Keratinocyte (primary cell): ENCODE results near the gene OGT. TPM values are rescaled to one million over a fixed set of nuclear protein-coding genes. Genes with fewer than 3 reads are reported as not detected.

Experiments
- DNase-seq: peaks from one replicate; pipeline ENCODE4 v3.0.0-alpha.2; 2011; ENCODE audit warnings: low read depth, missing footprints, low spot score
- FAIRE-seq: peaks from 2 replicates; lab custom pipeline; 2011; peaks lifted over from hg19 to GRCh38; lab: Jason Lieb, UNC
- H2AFZ ChIP-seq: 2 replicates; pipeline ENCODE4 v1.6.0; 2012; ENCODE audit warnings: low read length, control low read depth, inconsistent platforms; ENCODE audit not compliant: control insufficient read depth
- H3K27ac ChIP-seq: 2 replicates; pipeline ENCODE4 v1.5.1; 2011; ENCODE audit warnings: low read length; ENCODE audit not compliant: control insufficient read depth, insufficient read depth
- H3K27me3 ChIP-seq: 3 replicates; pipeline ENCODE4 v1.6.0; 2011; ENCODE audit warnings: low read length; ENCODE audit not compliant: control insufficient read depth, insufficient read depth; ENCODE audit errors: extremely low read depth
- H3K36me3 ChIP-seq, 2 experiments: 2 replicates in 1 of 2; 3 replicates in 1 of 2; pipeline ENCODE4 v1.5.1; 2011; ENCODE audit warnings: low read length in 2 of 2, mild to moderate bottlenecking in 1 of 2; ENCODE audit not compliant: control insufficient read depth in 2 of 2, insufficient read depth in 2 of 2; ENCODE audit errors: extremely low read depth in 1 of 2
- H3K4me1 ChIP-seq: 3 replicates; pipeline ENCODE4 v1.5.1; 2011; ENCODE audit warnings: low read length; ENCODE audit not compliant: control insufficient read depth, insufficient read depth; ENCODE audit errors: extremely low read depth
- H3K4me2 ChIP-seq: 3 replicates; pipeline ENCODE4 v1.6.0; 2011; ENCODE audit warnings: low read depth, low read length; ENCODE audit not compliant: control insufficient read depth, insufficient read depth; ENCODE audit errors: extremely low read depth
- H3K4me3 ChIP-seq, 3 experiments: fragments of 200-600 bp in 1 of 3; sonication (generic) in 1 of 3; 2 replicates in 2 of 3; 3 replicates in 1 of 3; pipeline ENCODE4 v1.5.1; 2011 to 2016; ENCODE audit warnings: low read length in 3 of 3, mild to moderate bottlenecking in 3 of 3, control low read depth in 2 of 3, inconsistent platforms in 1 of 3, low read depth in 1 of 3, mixed read lengths in 1 of 3, mixed run types in 1 of 3, moderate library complexity in 1 of 3; ENCODE audit not compliant: control insufficient read depth in 2 of 3, insufficient read depth in 2 of 3; ENCODE audit errors: extremely low read depth in 1 of 3
- H3K79me2 ChIP-seq: 2 replicates; pipeline ENCODE4 v1.6.0; 2012; ENCODE audit warnings: low read length; ENCODE audit not compliant: control insufficient read depth, insufficient read depth
- H3K9ac ChIP-seq: 3 replicates; pipeline ENCODE4 v1.6.0; 2011; ENCODE audit warnings: low read length; ENCODE audit not compliant: control insufficient read depth, insufficient read depth; ENCODE audit errors: extremely low read depth
- H3K9me1 ChIP-seq: 3 replicates; pipeline ENCODE4 v1.6.0; 2011; ENCODE audit warnings: low read length; ENCODE audit not compliant: control insufficient read depth, insufficient read depth; ENCODE audit errors: extremely low read depth
- H3K9me3 ChIP-seq: 2 replicates; pipeline ENCODE4 v1.5.1; 2012; ENCODE audit warnings: low read depth, low read length; ENCODE audit not compliant: control insufficient read depth
- H4K20me1 ChIP-seq: 3 replicates; pipeline ENCODE4 v1.6.0; 2011; ENCODE audit warnings: low read length; ENCODE audit not compliant: control insufficient read depth, insufficient read depth; ENCODE audit errors: extremely low read depth
- EZH2 ChIP-seq: IDR thresholded peaks from one replicate; pipeline ENCODE4 v1.6.1; 2012; ENCODE audit warnings: inconsistent platforms, mild to moderate bottlenecking, low read length, moderate library complexity
- dilution Hi-C: fragments of 300-500 bp; cut with MboI; formaldehyde crosslinking; loops from one replicate; pipeline ENCODE4 v1.7.0; 2020; ENCODE audit warnings: low sequenced_read_pairs; ENCODE audit not compliant: extremely low pct_ligation_motif_present
- polyA plus RNA-seq, 5 experiments: library from polyadenylated mRNA; depleted of rRNA in 3 of 5; stranded (reverse) in 3 of 5; stranded (forward) in 1 of 5; unstranded in 1 of 5; fragments of >200 nt; gene quantifications; 1 replicate in 1 of 5; 2 replicates in 3 of 5; 3 replicates in 1 of 5; pipeline versions ENCODE4 v1.2.1 to v1.2.3, GENCODE V29; 2011 to 2012; ENCODE audit warnings: missing spikeins in 2 of 5, low read depth in 1 of 5, low replicate concordance in 1 of 5
- TF ChIP-seq, protein P1 (sequence below), 3 experiments: IDR thresholded peaks in 1 of 3; conservative IDR thresholded peaks in 1 of 3; optimal IDR thresholded peaks in 1 of 3; 2 replicates in 2 of 3; 3 replicates in 1 of 3; pipeline versions ENCODE3 to v1.5.1; 2011; ENCODE audit warnings: low read length in 3 of 3, mild to moderate bottlenecking in 3 of 3, moderate library complexity in 2 of 3, control low read depth in 1 of 3, inconsistent platforms in 1 of 3; ENCODE audit not compliant: insufficient read depth in 2 of 3; ENCODE audit errors: extremely low read depth in 1 of 3

The OGT gene
- polyA plus RNA-seq, 1 donor (not counting 4 experiments of a cell fraction or from before 2014, with no cell fraction given) = 136 TPM

GRCh38 chrX:71489540-71489939 is 43.4 kb upstream of the OGT start:
- Histone ChIP-seq H3K4me1 (no peaks in the 10 kb centered on the region), H3K36me3 (no peaks in the 10 kb centered on the region), H2AFZ (no peak overlapping the region), H3K79me2 (no peaks in the 10 kb centered on the region), H3K27me3 (no peaks in the 10 kb centered on the region), H3K4me3 (no peak overlapping the region), H3K9me3 (peaks cover 2% of the 10 kb centered on the region), H3K9me1 (no peaks in the 10 kb centered on the region), H4K20me1 (no peaks in the 10 kb centered on the region), H3K27ac (no peak overlapping the region), H3K9ac (no peak overlapping the region), H3K4me2 (no peak overlapping the region)
- FAIRE-seq (no peak), DNase-seq (no peak)
- dilution Hi-C loops = no loop called here
- TF ChIP-seq, protein P1, sequence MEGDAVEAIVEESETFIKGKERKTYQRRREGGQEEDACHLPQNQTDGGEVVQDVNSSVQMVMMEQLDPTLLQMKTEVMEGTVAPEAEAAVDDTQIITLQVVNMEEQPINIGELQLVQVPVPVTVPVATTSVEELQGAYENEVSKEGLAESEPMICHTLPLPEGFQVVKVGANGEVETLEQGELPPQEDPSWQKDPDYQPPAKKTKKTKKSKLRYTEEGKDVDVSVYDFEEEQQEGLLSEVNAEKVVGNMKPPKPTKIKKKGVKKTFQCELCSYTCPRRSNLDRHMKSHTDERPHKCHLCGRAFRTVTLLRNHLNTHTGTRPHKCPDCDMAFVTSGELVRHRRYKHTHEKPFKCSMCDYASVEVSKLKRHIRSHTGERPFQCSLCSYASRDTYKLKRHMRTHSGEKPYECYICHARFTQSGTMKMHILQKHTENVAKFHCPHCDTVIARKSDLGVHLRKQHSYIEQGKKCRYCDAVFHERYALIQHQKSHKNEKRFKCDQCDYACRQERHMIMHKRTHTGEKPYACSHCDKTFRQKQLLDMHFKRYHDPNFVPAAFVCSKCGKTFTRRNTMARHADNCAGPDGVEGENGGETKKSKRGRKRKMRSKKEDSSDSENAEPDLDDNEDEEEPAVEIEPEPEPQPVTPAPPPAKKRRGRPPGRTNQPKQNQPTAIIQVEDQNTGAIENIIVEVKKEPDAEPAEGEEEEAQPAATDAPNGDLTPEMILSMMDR (optimal IDR thresholded peaks at IDR 0.05 in 1 of 3, IDR thresholded peaks at IDR 0.05 in 1 of 3, conservative IDR thresholded peaks at IDR 0.05 in 1 of 3; ENCODE audit: extremely low read depth in 1 of 3, insufficient read depth in 2 of 3, low read length in 3 of 3) = no peak
- TF ChIP-seq EZH2 = no peak

- Histone ChIP-seq H3K36me3 (no peaks in the 10 kb centered on the region), H2AFZ (peak overlapping the region; percentile 75), H3K9ac (peak overlapping the region; percentile 4), H3K27me3 (no peaks in the 10 kb centered on the region), H3K9me3 (peaks cover 2% of the 10 kb centered on the region), H3K27ac (no peak overlapping the region), H3K9me1 (no peaks in the 10 kb centered on the region), H3K4me2 (peak overlapping the region; percentile 67), H3K79me2 (no peaks in the 10 kb centered on the region), H3K4me3 (peak overlapping the region; percentile 27 to 52 (median 48)), H4K20me1 (no peaks in the 10 kb centered on the region), H3K4me1 (no peaks in the 10 kb centered on the region)
- TF ChIP-seq, protein P1 (optimal IDR thresholded peaks at IDR 0.05 in 1 of 3, IDR thresholded peaks at IDR 0.05 in 1 of 3, conservative IDR thresholded peaks at IDR 0.05 in 1 of 3; ENCODE audit: extremely low read depth in 1 of 3, insufficient read depth in 2 of 3, low read length in 3 of 3) = no peak
- no peak for TF ChIP-seq EZH2
- dilution Hi-C loops = no loop called here
- DNase-seq (no peak), FAIRE-seq (no peak)
Measured at GRCh38 chrX:71492231-71493065, 40.5 kb upstream of the OGT start.
